ENCODE data around the gene DSG3. TPM values are rescaled to one million over a fixed set of nuclear protein-coding genes. Genes with fewer than 3 reads are reported as not detected.
A peak's percentile ranks its signal among the peaks of the same experiment; 100 is the strongest.

Gene DSG3
- total RNA-seq, 4 donors from 2014 or later = under 0.01 TPM; not detected in 3

DNA sequence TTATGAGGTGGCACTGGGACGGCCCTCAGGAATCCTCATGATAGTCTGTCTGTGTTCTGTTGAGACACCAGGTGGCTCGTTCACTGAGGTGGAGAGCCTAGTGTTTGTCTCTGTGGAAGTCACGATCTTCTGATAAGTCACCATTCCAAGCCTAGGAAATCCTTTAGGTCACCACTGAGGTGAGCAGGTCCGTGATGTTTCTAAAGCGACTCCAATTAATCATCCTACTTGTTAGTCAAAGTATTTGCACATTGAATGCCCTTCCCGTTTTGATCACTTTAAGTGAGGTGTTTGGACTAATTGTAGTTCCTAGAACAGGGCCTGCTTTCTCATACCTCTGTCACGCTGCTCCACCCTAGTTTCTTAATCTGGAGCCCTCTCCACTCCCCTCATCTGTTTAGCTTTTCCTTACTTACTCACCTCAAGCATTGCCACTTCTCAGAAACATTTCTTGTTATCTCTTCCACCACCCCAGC lies 28.0 kb upstream of the DSG3 start:
- in situ Hi-C loops (cut with MboI; ENCODE audit: low pct_ligation_motif_present in 1 of 4, low pct_unique_long_range_greater_than_20kb in 1 of 4, low sequenced_read_pairs in 3 of 4) (loop anchor here in 1 of 4 donors (25.0 kb wide), 1 partner anchor 332 kb away; no protein-coding TSS in a partner anchor), intact Hi-C loops (cut with DNase I; ENCODE audit: low total_unique reads) (no loop called here)
- Histone ChIP-seq H3K27ac (no peak overlapping the region), H3K27me3 (no peaks in the 10 kb centered on the region), H3K9me3 (no peaks in the 10 kb centered on the region), H3K4me3 (no peak overlapping the region), H3K36me3 (no peaks in the 10 kb centered on the region), H3K4me1 (no peaks in the 10 kb centered on the region)
- DNase-seq = no peak
- TF ChIP-seq, protein P1, sequence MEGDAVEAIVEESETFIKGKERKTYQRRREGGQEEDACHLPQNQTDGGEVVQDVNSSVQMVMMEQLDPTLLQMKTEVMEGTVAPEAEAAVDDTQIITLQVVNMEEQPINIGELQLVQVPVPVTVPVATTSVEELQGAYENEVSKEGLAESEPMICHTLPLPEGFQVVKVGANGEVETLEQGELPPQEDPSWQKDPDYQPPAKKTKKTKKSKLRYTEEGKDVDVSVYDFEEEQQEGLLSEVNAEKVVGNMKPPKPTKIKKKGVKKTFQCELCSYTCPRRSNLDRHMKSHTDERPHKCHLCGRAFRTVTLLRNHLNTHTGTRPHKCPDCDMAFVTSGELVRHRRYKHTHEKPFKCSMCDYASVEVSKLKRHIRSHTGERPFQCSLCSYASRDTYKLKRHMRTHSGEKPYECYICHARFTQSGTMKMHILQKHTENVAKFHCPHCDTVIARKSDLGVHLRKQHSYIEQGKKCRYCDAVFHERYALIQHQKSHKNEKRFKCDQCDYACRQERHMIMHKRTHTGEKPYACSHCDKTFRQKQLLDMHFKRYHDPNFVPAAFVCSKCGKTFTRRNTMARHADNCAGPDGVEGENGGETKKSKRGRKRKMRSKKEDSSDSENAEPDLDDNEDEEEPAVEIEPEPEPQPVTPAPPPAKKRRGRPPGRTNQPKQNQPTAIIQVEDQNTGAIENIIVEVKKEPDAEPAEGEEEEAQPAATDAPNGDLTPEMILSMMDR (IDR thresholded peaks at IDR 0.05) = no peak
- WGBS, 2 donors (ENCODE audit: low coverage in 1 of 2) = 83 to 88% methylated on average over 5 to 7 of the region's 7 CpGs

DNA sequence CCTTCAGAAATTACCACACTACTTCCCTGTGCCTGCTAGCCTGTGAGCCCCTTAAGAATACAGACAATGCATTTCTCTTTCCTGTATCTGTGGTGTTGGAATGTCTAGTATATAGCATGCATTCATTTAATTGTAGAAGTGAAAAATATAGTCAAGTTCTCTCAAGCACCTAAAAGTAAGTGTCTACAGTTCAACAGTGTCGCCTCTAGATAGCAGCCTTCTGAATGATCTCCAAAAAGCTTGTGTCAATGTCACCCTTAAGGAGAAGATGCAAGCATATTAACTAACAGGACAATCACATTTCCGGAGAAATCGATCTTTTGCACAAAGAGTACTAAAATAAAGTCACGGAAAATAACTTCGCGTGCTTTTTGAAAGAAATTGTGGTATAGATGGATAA lies 27.5 kb upstream of the DSG3 start:
- intact Hi-C loops (cut with DNase I; ENCODE audit: low total_unique reads) = no loop called here
- no peak overlapping the region for H3K27ac ChIP-seq
- H3K4me1 ChIP-seq = peaks cover 0 to under 1% (median 0%) of the 10 kb centered on the region in 4 donors
- TF ChIP-seq EP300 (IDR thresholded peaks at IDR 0.05; ENCODE audit: low read depth) (no peak), POLR2AphosphoS5 (IDR thresholded peaks at IDR 0.05) (no peak), POLR2A (IDR thresholded peaks at IDR 0.05) (no peak)
- TF ChIP-seq, protein P1 (IDR thresholded peaks at IDR 0.05) = no peak
- WGBS, 2 donors (ENCODE audit: low coverage in 1 of 2) = 91 to 97% methylated on average over 6 of the region's 6 CpGs
- in situ Hi-C loops (cut with MboI; ENCODE audit: low pct_ligation_motif_present in 1 of 4, low pct_unique_long_range_greater_than_20kb in 1 of 4, low sequenced_read_pairs in 3 of 4) = loop anchor here in 1 of 4 donors (25.0 kb wide), 1 partner anchor 333 kb away; no protein-coding TSS in a partner anchor
- no peak for DNase-seq
- H3K36me3 ChIP-seq = no peaks in the 10 kb centered on the region
- no peaks in the 10 kb centered on the region for H3K9me3 ChIP-seq
- H3K4me3 ChIP-seq = no peak overlapping the region
- no peaks in the 10 kb centered on the region for H3K27me3 ChIP-seq

DNA sequence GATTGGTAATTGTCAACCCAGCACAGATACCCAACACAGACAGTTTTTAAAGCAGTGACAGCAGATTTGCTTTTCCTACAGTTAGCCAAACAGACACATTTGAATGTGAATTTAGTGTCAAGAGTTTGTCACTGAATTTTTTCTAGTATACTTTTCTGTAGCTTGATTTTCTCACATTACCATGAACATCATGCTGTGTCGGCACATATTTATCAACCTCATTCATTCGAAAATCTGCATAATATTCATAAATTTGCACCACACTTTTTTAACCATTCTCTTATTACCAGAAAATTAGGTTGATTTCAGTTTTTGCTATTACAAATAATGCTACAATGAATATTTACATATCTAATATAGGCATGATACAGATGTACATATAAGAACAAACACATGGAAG lies 27.0 kb upstream of the DSG3 start:
- H3K4me1 ChIP-seq = peaks cover 0 to 4% (median 0%) of the 10 kb centered on the region in 4 donors
- intact Hi-C loops (cut with DNase I; ENCODE audit: low total_unique reads) (no loop called here), in situ Hi-C loops (cut with MboI; ENCODE audit: low pct_ligation_motif_present in 1 of 4, low pct_unique_long_range_greater_than_20kb in 1 of 4, low sequenced_read_pairs in 3 of 4) (loop anchor here in 1 of 4 donors (25.0 kb wide), 1 partner anchor 333 kb away; no protein-coding TSS in a partner anchor)
- no peak overlapping the region for H3K4me3 ChIP-seq
- 83 to 86% methylated on average over 2 of the region's 2 CpGs for WGBS, 2 donors (ENCODE audit: low coverage in 1 of 2)
- no peak overlapping the region for H3K27ac ChIP-seq
- no peaks in the 10 kb centered on the region for H3K9me3 ChIP-seq
- no peak for DNase-seq
- TF ChIP-seq POLR2AphosphoS5 (IDR thresholded peaks at IDR 0.05) = no peak
- no peak for TF ChIP-seq EP300 (IDR thresholded peaks at IDR 0.05; ENCODE audit: low read depth)
- TF ChIP-seq, protein P1 (IDR thresholded peaks at IDR 0.05) = no peak
- no peak for TF ChIP-seq POLR2A (IDR thresholded peaks at IDR 0.05)
- H3K36me3 ChIP-seq = no peaks in the 10 kb centered on the region
- no peaks in the 10 kb centered on the region for H3K27me3 ChIP-seq

DNA sequence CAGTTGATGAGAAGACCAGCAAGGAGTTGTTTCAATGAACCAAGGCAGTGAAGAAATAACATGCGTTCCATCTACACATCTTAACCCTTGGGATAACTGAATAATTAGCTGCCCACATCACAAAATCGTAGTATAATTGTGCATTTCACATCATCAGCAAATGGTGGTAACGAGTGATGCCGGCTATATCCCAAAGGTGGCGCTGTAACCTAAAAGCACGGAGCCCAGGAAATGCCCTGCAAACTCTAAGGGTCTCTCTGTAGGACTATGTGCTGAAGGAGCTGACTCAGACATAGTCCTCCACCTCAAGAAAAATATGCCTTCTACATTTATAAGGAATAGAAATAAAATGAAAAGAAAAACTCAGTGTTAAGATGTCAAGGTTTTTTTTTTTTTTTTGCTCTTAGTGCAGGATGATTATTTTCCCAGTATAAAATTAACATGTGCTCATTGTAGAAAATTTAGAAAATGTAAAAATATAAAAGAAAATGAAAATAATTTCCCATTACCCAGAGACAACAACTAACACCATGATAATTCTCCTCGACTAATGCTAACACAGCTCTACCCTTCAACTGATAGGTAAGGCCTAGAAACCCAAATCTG lies 23.1 kb upstream of the DSG3 start:
- 33 to 35% methylated on average over 7 of the region's 7 CpGs for WGBS, 2 donors (ENCODE audit: low coverage in 1 of 2)
- peak; percentile 48 for DNase-seq
- Histone ChIP-seq H3K4me3 (no peak overlapping the region), H3K4me1 (peaks cover 0 to 4% (median 0%) of the 10 kb centered on the region in 4 donors), H3K27ac (no peak overlapping the region), H3K9me3 (no peaks in the 10 kb centered on the region), H3K27me3 (no peaks in the 10 kb centered on the region), H3K36me3 (no peaks in the 10 kb centered on the region)
- intact Hi-C loops (cut with DNase I; ENCODE audit: low total_unique reads) (no loop called here), in situ Hi-C loops (cut with MboI; ENCODE audit: low pct_ligation_motif_present in 1 of 4, low pct_unique_long_range_greater_than_20kb in 1 of 4, low sequenced_read_pairs in 3 of 4) (loop anchor here in 1 of 4 donors (25.0 kb wide), 1 partner anchor 337 kb away; no protein-coding TSS in a partner anchor)
- no peak for TF ChIP-seq POLR2A (IDR thresholded peaks at IDR 0.05)
- TF ChIP-seq, protein P1 (IDR thresholded peaks at IDR 0.05) = peak; percentile 51 to 74 (median 67)
- TF ChIP-seq EP300 (IDR thresholded peaks at IDR 0.05; ENCODE audit: low read depth) = no peak
- TF ChIP-seq POLR2AphosphoS5 (IDR thresholded peaks at IDR 0.05) = no peak

All from transverse colon (tissue), 4 donors.